Upper lobe of right lung (tissue), 1 donor: ENCODE measurements around the gene BSG. TPM values are rescaled to one million over a fixed set of nuclear protein-coding genes. Genes with fewer than 3 reads are reported as not detected.
"Not testable (repeated sequence)": the region's sequence is repeated elsewhere in the genome, so short reads cannot be mapped to it uniquely, and the experiment has no call there.

Source experiments
- ATAC-seq: fragments of 200-7000 bp; cut with Tn5 transposase; one replicate; pipeline ENCODE4 v1.9.1; 2020; ENCODE audit warnings: mild to moderate bottlenecking, moderate library complexity
- DNase-seq: peaks from one replicate; pipeline ENCODE4 v3.0.0-alpha.2; 2020
- H3K27ac ChIP-seq: fragments of 200-600 bp; one replicate; pipeline ENCODE4 v1.8.0; 2022
- H3K27me3 ChIP-seq: fragments of 200-600 bp; one replicate; pipeline ENCODE4 v1.8.0; 2022; ENCODE audit warnings: mild to moderate bottlenecking
- H3K36me3 ChIP-seq: fragments of 200-600 bp; one replicate; pipeline ENCODE4 v1.8.0; 2022
- H3K4me1 ChIP-seq: fragments of 200-600 bp; one replicate; pipeline ENCODE4 v1.8.0; 2022
- H3K4me3 ChIP-seq: fragments of 200-600 bp; one replicate; pipeline ENCODE4 v1.8.0; 2022; ENCODE audit warnings: mild to moderate bottlenecking
- H3K9me3 ChIP-seq: fragments of 200-600 bp; one replicate; pipeline ENCODE4 v1.8.0; 2022
- intact Hi-C: fragments of 100-400 bp; cut with DNase I; formaldehyde crosslinking; loops from one replicate; pipeline ENCODE4 v1.11.0; 2022
- total RNA-seq: library from RNA; stranded (reverse); fragmentation: NEBNext Ultra II Directional; extraction: Animal tissue kit (Norgen Biotek cat#: 25700); gene quantifications from one replicate; pipeline ENCODE4 v1.2.1, GENCODE V29; 2021
- TF ChIP-seq, protein P1 (sequence below): fragments of 200-600 bp; IDR thresholded peaks from one replicate; pipeline ENCODE4 v1.8.0; 2022; ENCODE audit warnings: antibody characterized with exemption
- donor health status: DM: no; HTN: yes; CAD: no; lungs with severe emphysema.

Gene BSG
- total RNA-seq, 1 donor from 2014 or later: 359 TPM

DNA sequence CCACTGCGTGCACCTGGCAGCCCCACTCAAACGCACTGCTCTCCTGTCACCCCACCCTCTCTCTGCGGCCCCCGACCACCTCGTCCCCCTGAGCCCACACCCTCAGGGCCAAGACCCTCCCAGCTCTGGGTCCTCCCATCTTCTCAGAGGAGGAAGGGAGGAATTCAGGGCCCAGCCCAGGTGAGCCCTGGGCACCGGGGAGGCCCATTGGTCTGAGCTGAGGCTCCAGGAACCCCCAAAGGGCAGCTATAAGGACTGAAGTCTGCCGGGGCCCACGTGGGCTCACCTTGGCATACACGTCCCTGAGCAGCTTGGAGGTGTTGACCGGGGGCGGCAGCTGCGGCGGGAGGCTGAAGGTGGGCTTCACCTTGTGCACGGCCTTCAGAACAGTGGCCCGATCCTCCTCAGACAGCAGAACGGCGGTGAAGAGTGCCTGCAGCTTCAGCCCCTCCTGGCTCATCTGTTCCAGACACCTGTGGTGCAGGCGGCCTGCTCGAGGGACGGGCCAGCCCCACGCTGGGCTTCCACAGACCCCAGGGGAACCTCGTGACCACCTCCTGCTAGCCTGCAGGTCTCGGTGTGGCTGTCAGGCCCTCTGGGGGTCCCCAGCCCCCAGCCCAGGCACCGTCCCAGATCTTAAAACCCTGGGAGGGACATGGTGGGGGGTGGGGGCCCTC lies 52.2 kb downstream of the BSG start:
- Histone ChIP-seq H3K27ac (no peak overlapping the region), H3K4me1 (no peaks in the 10 kb centered on the region), H3K27me3 (no peaks in the 10 kb centered on the region), H3K4me3 (no peak overlapping the region), H3K9me3 (no peaks in the 10 kb centered on the region), H3K36me3 (peaks cover 60% of the 10 kb centered on the region)
- no peak for ATAC-seq
- DNase-seq: no peak
- intact Hi-C loops: no loop called here
- TF ChIP-seq, protein P1, sequence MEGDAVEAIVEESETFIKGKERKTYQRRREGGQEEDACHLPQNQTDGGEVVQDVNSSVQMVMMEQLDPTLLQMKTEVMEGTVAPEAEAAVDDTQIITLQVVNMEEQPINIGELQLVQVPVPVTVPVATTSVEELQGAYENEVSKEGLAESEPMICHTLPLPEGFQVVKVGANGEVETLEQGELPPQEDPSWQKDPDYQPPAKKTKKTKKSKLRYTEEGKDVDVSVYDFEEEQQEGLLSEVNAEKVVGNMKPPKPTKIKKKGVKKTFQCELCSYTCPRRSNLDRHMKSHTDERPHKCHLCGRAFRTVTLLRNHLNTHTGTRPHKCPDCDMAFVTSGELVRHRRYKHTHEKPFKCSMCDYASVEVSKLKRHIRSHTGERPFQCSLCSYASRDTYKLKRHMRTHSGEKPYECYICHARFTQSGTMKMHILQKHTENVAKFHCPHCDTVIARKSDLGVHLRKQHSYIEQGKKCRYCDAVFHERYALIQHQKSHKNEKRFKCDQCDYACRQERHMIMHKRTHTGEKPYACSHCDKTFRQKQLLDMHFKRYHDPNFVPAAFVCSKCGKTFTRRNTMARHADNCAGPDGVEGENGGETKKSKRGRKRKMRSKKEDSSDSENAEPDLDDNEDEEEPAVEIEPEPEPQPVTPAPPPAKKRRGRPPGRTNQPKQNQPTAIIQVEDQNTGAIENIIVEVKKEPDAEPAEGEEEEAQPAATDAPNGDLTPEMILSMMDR: no peak

DNA sequence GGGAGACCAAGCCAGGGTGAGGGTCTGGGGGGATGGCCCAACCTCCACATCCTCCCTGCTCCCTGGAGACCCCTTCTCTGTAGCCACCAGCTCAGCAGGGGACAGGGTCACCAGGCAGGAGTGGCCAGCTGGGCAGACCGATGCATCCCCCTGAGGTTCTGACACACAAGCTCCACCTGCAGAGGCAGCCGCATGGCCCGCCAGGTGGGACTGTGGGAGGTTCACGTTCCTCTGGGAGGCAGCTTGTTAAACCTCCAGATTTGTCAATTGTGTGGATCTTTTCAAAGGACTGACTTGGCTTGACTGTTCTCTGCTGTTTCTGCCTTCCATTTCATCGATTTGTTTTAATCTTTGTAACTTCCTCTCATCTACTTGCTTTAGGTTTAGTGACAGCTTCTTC lies 52.9 kb downstream of the BSG start:
- Histone ChIP-seq H3K9me3 (no peaks in the 10 kb centered on the region), H3K27ac (no peak overlapping the region), H3K36me3 (peaks cover 54% of the 10 kb centered on the region), H3K4me3 (no peak overlapping the region), H3K27me3 (no peaks in the 10 kb centered on the region), H3K4me1 (no peaks in the 10 kb centered on the region)
- DNase-seq (no peak), ATAC-seq (no peak)
- TF ChIP-seq, protein P1: no peak
- intact Hi-C loops: no loop called here

DNA sequence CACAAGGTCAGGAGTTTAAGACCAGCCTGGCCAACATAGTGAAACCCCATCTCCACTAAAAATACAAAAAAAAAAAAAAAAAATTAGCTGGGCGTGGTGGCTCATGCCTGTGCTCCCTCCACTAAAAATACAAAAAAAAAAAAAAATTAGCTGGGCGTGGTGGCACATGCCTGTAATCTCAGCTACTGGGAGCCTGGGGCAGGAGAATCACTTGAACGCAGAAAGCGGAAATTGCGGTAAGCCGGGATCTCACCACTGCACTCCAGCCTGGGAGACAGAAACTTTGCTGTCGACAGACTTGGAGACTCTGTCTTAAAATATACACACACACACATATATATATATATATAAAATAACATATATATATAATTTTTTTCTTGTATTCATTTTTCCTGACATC lies 54.2 kb downstream of the BSG start:
- H3K36me3 ChIP-seq: peaks cover 51% of the 10 kb centered on the region
- H3K4me3 ChIP-seq, H3K9me3 ChIP-seq, H3K27me3 ChIP-seq, H3K27ac ChIP-seq, H3K4me1 ChIP-seq, intact Hi-C loops, ATAC-seq, DNase-seq: not testable (repeated sequence)

DNA sequence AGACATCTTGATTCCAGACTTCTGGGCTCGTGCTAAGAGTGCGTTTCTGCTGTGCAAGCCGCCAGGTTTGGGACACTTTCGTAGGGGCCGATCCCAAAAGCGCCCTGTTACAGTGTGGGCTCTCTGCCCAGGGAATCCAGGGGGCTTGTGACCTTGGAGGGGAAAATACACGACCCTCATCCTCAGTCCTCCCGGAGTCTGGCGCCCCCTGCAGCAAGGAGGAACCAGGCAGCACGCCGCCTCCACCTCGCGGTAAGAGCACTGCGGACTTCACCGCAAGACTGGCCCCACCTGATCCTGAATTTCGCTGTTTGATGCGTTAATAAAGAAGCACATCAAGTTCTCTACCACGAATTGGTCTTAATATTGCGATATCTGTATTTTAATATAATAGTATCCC lies 55.8 kb downstream of the BSG start:
- H3K4me3 ChIP-seq: no peak overlapping the region
- H3K9me3 ChIP-seq: no peaks in the 10 kb centered on the region
- H3K27ac ChIP-seq: no peak overlapping the region
- ATAC-seq (no peak), DNase-seq (no peak)
- H3K36me3 ChIP-seq: peaks cover 35% of the 10 kb centered on the region
- no peaks in the 10 kb centered on the region for H3K27me3 ChIP-seq
- peaks cover 14% of the 10 kb centered on the region for H3K4me1 ChIP-seq
- intact Hi-C loops: no loop called here
- TF ChIP-seq, protein P1: peak; percentile 23

DNA sequence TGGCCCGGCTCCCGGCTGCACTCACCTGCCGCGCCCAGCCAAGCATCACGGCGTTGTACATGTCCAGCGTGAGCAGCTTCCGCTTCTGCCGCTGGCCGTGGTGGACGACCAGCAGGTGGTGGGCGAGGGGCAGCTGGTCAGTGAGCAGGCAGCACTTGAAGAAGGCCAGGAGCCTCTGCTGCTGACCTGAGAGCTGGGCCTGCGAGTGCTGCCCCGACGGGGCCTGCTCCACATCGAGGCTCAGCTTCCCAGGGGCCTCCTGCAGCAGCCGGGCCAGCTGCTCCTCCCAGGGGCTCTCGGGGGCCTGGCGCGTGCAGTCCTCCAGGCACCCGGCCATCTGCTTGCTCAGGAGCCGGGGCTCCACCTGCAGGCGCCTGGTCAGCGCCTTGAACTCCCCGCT lies 57.1 kb downstream of the BSG start:
- Histone ChIP-seq H3K36me3 (peaks cover 33% of the 10 kb centered on the region), H3K4me1 (peaks cover 21% of the 10 kb centered on the region)
- intact Hi-C loops, H3K27ac ChIP-seq, H3K27me3 ChIP-seq, H3K9me3 ChIP-seq, DNase-seq, ATAC-seq, H3K4me3 ChIP-seq: not testable (repeated sequence)

DNA sequence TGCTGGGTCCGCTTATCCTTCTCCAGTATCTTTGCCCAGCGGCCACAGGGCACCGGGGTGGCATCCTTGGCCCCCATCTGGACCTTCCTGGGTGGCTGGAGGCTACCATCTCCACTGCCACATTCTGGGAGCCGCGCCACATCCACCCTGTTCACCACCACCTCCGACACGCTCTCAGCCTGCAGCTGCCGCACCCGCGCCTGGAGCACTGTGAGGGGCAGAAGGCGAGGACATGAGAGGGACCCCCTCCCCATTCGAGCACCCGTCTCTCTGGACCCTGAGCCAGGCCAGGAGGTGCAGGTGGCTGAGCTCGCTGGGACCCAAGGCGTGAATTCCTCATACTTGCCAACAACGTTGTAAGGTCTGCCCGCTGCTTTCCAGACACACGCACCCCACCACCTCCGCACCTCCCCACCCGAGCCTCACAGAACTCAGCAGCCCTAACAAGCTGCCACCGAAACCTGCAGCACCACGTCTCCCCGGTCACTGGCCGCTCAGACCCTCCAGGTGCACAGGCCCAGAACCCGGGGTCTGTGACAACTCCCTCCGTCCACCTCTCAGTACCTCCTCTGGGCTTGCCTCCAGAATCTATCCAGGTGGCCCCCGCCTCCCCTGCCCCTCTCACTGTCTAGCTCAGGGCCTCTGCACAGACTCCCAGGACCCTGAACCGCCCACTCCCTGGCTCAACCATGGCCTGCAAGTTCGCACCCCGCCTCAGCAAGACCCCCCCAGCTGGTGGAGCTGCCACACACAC lies 57.7 kb downstream of the BSG start:
- Histone ChIP-seq H3K36me3 (peaks cover 27% of the 10 kb centered on the region), H3K27me3 (no peaks in the 10 kb centered on the region), H3K27ac (no peak overlapping the region), H3K4me3 (no peak overlapping the region), H3K4me1 (peaks cover 22% of the 10 kb centered on the region), H3K9me3 (no peaks in the 10 kb centered on the region)
- ATAC-seq (no peak), DNase-seq (no peak)
- TF ChIP-seq, protein P1: no peak
- intact Hi-C loops: no loop called here
